GM12873 (cell line): ENCODE measurements around the gene NEUROD6.

ENCODE experiments used
- CTCF ChIP-seq: IDR thresholded peaks from 2 replicates; pipeline ENCODE4 v1.5.1; 2012; ENCODE audit warnings: low read depth, mild to moderate bottlenecking, moderate library complexity, low read length, control low read depth; ENCODE audit not compliant: insufficient read depth; ENCODE audit errors: missing control alignments

The NEUROD6 gene

GRCh38 chr7:31314781-31315180 lies 25.7 kb downstream of the NEUROD6 start:
- TF ChIP-seq CTCF, result no peak

- no peak for TF ChIP-seq CTCF
Observed at GRCh38 chr7:31312889-31313288, 27.6 kb downstream of the NEUROD6 start.

GRCh38 chr7:31311552-31311951 lies 29.0 kb downstream of the NEUROD6 start:
- TF ChIP-seq CTCF, result no peak

- TF ChIP-seq CTCF, result no peak
Observed at GRCh38 chr7:31310321-31310935, 30.1 kb downstream of the NEUROD6 start.

- TF ChIP-seq CTCF, result no peak
Observed at GRCh38 chr7:31309407-31309806, 31.1 kb downstream of the NEUROD6 start.

GRCh38 chr7:31308652-31309051 lies 31.9 kb downstream of the NEUROD6 start:
- no peak for TF ChIP-seq CTCF

GRCh38 chr7:31307972-31308371 lies 32.6 kb downstream of the NEUROD6 start:
- TF ChIP-seq CTCF, result no peak
